MCF 10A (cell line): ENCODE measurements around the gene NTMT1. TPM values are rescaled to one million over a fixed set of nuclear protein-coding genes. Genes with fewer than 3 reads are reported as not detected.

Experiments
- BruUV-seq: library from RNA; stranded (reverse); fragments of 400-500 nt; replicated peaks from 2 replicates; lab custom pipeline; 2021; lab: Mats Ljungman, UMichigan
- CTCF ChIA-PET: fragments of 300-600 bp; sonication (Branson Sonifier 250); formaldehyde crosslinking; extraction: SDS; loops from one replicate; lab custom pipeline; 2021; ENCODE audit warnings: antibody characterized with exemption, inconsistent platforms; lab: Yijun Ruan, JAX
- POLR2A ChIA-PET: fragments of 300-600, 350-650 bp; sonication (Branson Sonifier 250); formaldehyde crosslinking; extraction: SDS; loops from one replicate; lab custom pipeline; 2020; ENCODE audit warnings: antibody characterized with exemption, inconsistent platforms; lab: Yijun Ruan, JAX
- DNase-seq: peaks from one replicate; pipeline ENCODE4 v3.0.0-alpha.2; 2018; ENCODE audit not compliant: unreplicated experiment
- H3K27ac Mint-ChIP-seq: one replicate; pipeline ENCODE4 v1.8.0; 2022; ENCODE audit warnings: mild to moderate bottlenecking, low read depth, mixed read lengths; ENCODE audit not compliant: unreplicated experiment
- H3K27me3 Mint-ChIP-seq: one replicate; pipeline ENCODE4 v1.8.0; 2022; ENCODE audit warnings: mixed read lengths; ENCODE audit not compliant: insufficient read depth, unreplicated experiment
- H3K36me3 Mint-ChIP-seq: one replicate; pipeline ENCODE4 v1.8.0; 2022; ENCODE audit warnings: mild to moderate bottlenecking, moderate library complexity, mixed read lengths; ENCODE audit not compliant: insufficient read depth, unreplicated experiment
- H3K4me1 Mint-ChIP-seq: one replicate; pipeline ENCODE4 v1.8.0; 2022; ENCODE audit warnings: mixed read lengths; ENCODE audit not compliant: insufficient read depth, unreplicated experiment
- H3K4me3 Mint-ChIP-seq: one replicate; pipeline ENCODE4 v1.8.0; 2022; ENCODE audit warnings: mild to moderate bottlenecking, moderate library complexity, mixed read lengths; ENCODE audit not compliant: unreplicated experiment
- H3K9me3 Mint-ChIP-seq: one replicate; pipeline ENCODE4 v1.8.0; 2022; ENCODE audit warnings: mixed read lengths; ENCODE audit not compliant: unreplicated experiment
- intact Hi-C: fragments of 100-400 bp; cut with micrococcal nuclease; formaldehyde crosslinking; loops from 2 replicates; pipeline ENCODE4 v1.14.1; 2022
- total RNA-seq: library from RNA; stranded (reverse); gene quantifications from 2 replicates; pipeline ENCODE4 v1.2.3, GENCODE V29; 2022
- TF ChIP-seq, protein P1 (sequence below): fragments of 200-600 bp; IDR thresholded peaks from one replicate; pipeline ENCODE4 v1.8.0; 2022; ENCODE audit warnings: antibody characterized with exemption, mild to moderate bottlenecking; ENCODE audit not compliant: unreplicated experiment

The NTMT1 gene
- total RNA-seq, 1 experiment from 2014 or later = 49.2 TPM

DNA sequence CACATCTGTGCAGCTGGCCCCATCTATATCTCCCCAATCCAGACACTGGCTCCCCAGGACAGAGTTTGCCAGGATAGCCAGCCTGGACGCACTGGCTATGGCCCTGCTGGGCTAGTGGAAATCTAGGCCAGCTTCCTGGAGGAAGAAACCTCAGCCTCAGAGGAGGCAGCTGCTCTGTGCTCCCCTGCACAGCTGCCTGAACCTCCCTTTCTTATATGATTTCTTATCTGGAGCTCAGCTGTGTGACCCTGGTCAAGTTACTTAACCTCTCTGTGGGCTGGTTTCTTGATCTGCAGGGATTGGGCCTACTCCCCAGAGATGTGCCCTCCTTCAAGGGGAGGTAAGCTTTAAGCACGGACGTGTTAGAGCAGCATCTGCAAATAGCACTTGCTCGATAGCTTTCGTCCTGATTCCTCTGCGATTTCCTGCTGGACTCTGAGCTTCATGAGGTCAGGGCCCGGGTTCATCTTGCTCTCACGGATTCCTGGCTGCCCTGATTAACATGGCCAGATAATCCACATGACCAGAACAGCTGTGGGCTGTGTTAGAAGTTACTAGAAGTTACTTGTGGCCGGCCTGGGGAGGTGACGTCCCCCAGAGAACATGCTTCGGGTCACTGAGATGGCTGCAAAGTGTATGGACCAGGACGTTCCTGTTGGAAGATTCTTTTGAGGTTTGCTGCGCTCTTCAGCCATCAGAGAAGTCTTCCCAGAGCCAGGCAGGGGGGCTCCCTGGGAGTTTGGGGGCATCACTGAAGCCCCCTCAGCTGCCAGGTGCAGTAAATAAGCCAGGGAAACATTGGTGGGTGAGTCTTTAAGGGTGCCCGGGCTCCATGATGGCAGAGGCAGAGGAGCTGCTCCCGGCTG, 19.6 kb upstream of the NTMT1 start:
- ChIA-PET POLR2A (interaction anchor here (0.6 to 2.9 kb wide), 8 partner anchors 20 to 467 kb away, joined by 3 to 13 read pairs (median 5); partner anchors contain the start of gene NTMT1), CTCF (interaction anchor here (0.6 to 2.1 kb wide), 13 partner anchors 10 to 818 kb away, joined by 3 to 11 read pairs (median 3); no protein-coding TSS in a partner anchor)
- Mint-ChIP-seq H3K36me3 (no peaks in the 10 kb centered on the region), H3K4me3 (no peak overlapping the region), H3K27me3 (no peaks in the 10 kb centered on the region), H3K9me3 (no peaks in the 10 kb centered on the region), H3K4me1 (peaks cover 13% of the 10 kb centered on the region), H3K27ac (no peak overlapping the region)
- TF ChIP-seq, protein P1, sequence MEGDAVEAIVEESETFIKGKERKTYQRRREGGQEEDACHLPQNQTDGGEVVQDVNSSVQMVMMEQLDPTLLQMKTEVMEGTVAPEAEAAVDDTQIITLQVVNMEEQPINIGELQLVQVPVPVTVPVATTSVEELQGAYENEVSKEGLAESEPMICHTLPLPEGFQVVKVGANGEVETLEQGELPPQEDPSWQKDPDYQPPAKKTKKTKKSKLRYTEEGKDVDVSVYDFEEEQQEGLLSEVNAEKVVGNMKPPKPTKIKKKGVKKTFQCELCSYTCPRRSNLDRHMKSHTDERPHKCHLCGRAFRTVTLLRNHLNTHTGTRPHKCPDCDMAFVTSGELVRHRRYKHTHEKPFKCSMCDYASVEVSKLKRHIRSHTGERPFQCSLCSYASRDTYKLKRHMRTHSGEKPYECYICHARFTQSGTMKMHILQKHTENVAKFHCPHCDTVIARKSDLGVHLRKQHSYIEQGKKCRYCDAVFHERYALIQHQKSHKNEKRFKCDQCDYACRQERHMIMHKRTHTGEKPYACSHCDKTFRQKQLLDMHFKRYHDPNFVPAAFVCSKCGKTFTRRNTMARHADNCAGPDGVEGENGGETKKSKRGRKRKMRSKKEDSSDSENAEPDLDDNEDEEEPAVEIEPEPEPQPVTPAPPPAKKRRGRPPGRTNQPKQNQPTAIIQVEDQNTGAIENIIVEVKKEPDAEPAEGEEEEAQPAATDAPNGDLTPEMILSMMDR = no peak
- intact Hi-C loops = loop anchor here (1.0 to 5.0 kb wide), 3 partner anchors 119 to 432 kb away; no protein-coding TSS in a partner anchor
- no peak for DNase-seq
- BruUV-seq = no TSS peak

DNA sequence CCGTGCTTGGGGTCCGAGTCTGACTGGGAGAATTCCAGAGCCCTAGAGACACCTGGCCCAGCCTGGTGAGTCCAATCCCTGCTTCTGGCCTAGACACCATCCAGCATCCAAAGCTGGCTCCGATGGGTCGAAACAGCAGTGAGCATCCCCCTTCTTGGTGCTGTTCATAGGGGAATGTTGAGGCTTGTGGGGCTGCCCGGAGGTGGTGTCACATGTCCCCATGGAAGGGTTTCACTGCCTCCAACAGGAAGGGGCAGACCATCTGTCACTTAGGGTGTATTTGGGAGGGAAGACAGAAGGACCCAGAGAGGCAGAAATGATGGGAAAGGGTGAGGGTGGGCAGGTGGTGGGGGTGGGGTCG, 19.0 kb upstream of the NTMT1 start:
- intact Hi-C loops = loop anchor here (1.0 to 5.0 kb wide), 3 partner anchors 120 to 433 kb away; no protein-coding TSS in a partner anchor
- CTCF ChIA-PET = interaction anchor here (0.5 to 2.1 kb wide), 11 partner anchors 17 to 818 kb away, joined by 3 to 11 read pairs (median 5); no protein-coding TSS in a partner anchor
- peak overlapping the region; percentile 7 for H3K27ac Mint-ChIP-seq

DNA sequence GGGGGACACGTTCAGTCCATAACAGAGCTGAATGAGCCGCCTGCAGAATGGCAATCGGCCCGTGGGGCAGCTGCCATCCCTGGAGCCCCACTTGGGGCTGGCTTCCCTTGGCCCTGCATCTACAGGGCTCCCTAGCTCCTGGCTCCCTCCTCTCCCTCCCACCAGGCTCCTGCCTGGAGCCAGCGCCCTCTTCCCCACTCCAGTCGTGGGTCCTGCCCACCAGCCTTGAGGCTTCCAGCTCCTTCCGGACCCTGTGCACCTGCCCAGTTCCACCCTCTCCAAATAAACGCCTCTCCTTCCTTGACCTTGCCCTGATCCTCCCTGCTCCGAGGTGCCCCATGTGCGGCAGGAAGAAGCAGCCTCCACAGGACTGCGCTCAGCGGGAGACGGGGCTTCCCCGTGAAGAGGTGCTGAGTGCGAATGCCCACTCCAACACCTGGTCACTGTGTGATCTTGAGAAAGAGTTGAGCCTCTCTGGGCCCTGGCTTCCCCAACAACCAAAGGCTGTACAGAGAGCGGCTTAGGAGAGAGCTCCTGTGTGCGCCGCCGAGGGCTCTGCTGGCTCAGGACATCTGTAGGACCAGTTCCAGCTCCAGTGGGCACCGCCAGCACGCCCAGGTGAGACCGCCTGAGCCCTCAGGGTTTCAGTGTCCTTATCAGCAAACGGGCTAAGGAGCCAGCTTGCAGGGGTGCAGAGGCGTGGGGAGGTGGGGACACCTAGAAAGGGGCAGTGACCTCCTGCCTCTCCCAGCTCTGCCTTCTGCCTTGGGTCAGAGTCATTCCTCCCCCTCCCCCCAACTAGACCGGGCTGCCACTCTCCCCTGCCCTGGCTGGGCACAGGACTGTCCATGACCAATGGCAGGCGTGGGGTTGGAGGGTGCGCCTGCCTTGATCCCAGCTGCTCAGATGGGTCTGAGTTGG, 17.1 kb upstream of the NTMT1 start:
- TF ChIP-seq, protein P1 = no peak
- POLR2A ChIA-PET = interaction anchor here (0.9 to 2.9 kb wide), 6 partner anchors 15 to 470 kb away, joined by 3 to 13 read pairs (median 4); no protein-coding TSS in a partner anchor
- no peak overlapping the region for H3K4me3 Mint-ChIP-seq
- CTCF ChIA-PET = interaction anchor here (0.5 to 2.7 kb wide), 14 partner anchors 12 to 600 kb away, joined by 3 to 25 read pairs (median 5); no protein-coding TSS in a partner anchor
- no peak overlapping the region for H3K27ac Mint-ChIP-seq
- no TSS peak for BruUV-seq
- no peaks in the 10 kb centered on the region for H3K9me3 Mint-ChIP-seq
- no peaks in the 10 kb centered on the region for H3K36me3 Mint-ChIP-seq
- intact Hi-C loops = loop anchor here (5.0 kb wide), 2 partner anchors 122 to 277 kb away; no protein-coding TSS in a partner anchor
- no peaks in the 10 kb centered on the region for H3K27me3 Mint-ChIP-seq
- DNase-seq = no peak
- peaks cover 13% of the 10 kb centered on the region for H3K4me1 Mint-ChIP-seq

More for the DNA sequence above, 19.0 kb upstream of the NTMT1 start:
- POLR2A ChIA-PET = interaction anchor here (0.6 to 2.9 kb wide), 7 partner anchors 19 to 467 kb away, joined by 3 to 13 read pairs (median 6); partner anchors contain the start of gene NTMT1
- Mint-ChIP-seq H3K27me3 (no peaks in the 10 kb centered on the region), H3K36me3 (no peaks in the 10 kb centered on the region), H3K4me3 (no peak overlapping the region), H3K4me1 (peaks cover 13% of the 10 kb centered on the region), H3K9me3 (no peaks in the 10 kb centered on the region)
- TF ChIP-seq, protein P1 = no peak
- DNase-seq = no peak
- BruUV-seq = no TSS peak
